Uterus (tissue), 4 donors: Measurements from ENCODE around the gene SLC44A5. TPM values are rescaled to one million over a fixed set of nuclear protein-coding genes. Genes with fewer than 3 reads are reported as not detected.
"Not testable (repeated sequence)": the region's sequence is repeated elsewhere in the genome, so short reads cannot be mapped to it uniquely, and the experiment has no call there.

ENCODE experiments used
- DNase-seq, 2 donors: peaks; one replicate each; pipeline ENCODE4 v3.0.0-alpha.2; 2019 to 2020
- H3K27ac ChIP-seq, 2 donors: fragments of 200-600 bp; sonication (generic); 1 replicate in 1 of 2; 2 replicates in 1 of 2; pipeline ENCODE4 v1.5.1; 2016 to 2018
- H3K27me3 ChIP-seq, 2 donors: fragments of 200-600 bp; sonication (generic); one replicate each; pipeline ENCODE4 v1.5.1; 2018 to 2019; ENCODE audit warnings: control low read depth in 1 of 2
- H3K36me3 ChIP-seq, 2 donors: fragments of 200-600 bp; sonication (generic); one replicate each; pipeline ENCODE4 v1.5.1; 2019; ENCODE audit warnings: control low read depth in 1 of 2
- H3K4me1 ChIP-seq, 2 donors: fragments of 200-600 bp; sonication (generic); one replicate each; pipeline ENCODE4 v1.5.1; 2018 to 2019; ENCODE audit warnings: control low read depth in 1 of 2
- H3K4me3 ChIP-seq, 2 donors: fragments of 200-600 bp; sonication (generic); 1 replicate in 1 of 2; 2 replicates in 1 of 2; pipeline ENCODE4 v1.5.1; 2018 to 2019; ENCODE audit warnings: mild to moderate bottlenecking in 1 of 2
- H3K9me3 ChIP-seq, 2 donors: fragments of 200-600 bp; sonication (generic); one replicate each; pipeline ENCODE4 v1.5.1; 2019; ENCODE audit warnings: control low read depth in 1 of 2
- POLR2A ChIP-seq, 2 donors: fragments of 450-650 bp; IDR thresholded peaks; one replicate each; pipeline ENCODE4 v1.6.1; 2016; ENCODE audit warnings: antibody characterized with exemption in 2 of 2, mild to moderate bottlenecking in 1 of 2, moderate library complexity in 1 of 2
- intact Hi-C: fragments of 100-400 bp; cut with DNase I; formaldehyde crosslinking; loops from one replicate; pipeline ENCODE4 v1.15.1; 2023; ENCODE audit warnings: low total_unique reads
- total RNA-seq, 4 donors: library from RNA; depleted of rRNA in 3 of 4; stranded (reverse); fragments of >200 nt in 3 of 4; gene quantifications; one replicate each; pipeline versions ENCODE4 v1.1.0 to v1.2.4, GENCODE V29; 2014 to 2023
- TF ChIP-seq, protein P1 (sequence below), 4 experiments: fragments of 200-600 bp in 2 of 4; fragments of 450-650 bp in 2 of 4; sonication (generic) in 2 of 4; IDR thresholded peaks; one replicate each; pipeline ENCODE4 v1.5.1; 2016 to 2019; ENCODE audit warnings: antibody characterized with exemption in 4 of 4, mild to moderate bottlenecking in 2 of 4, moderate library complexity in 1 of 4
- donor health status: DM: yes; HTN: yes; CAD: no.

SLC44A5 gene
- total RNA-seq, 4 donors from 2014 or later, result 1.6 to 5.5 (median 5.4) TPM; not detected in 1

DNA sequence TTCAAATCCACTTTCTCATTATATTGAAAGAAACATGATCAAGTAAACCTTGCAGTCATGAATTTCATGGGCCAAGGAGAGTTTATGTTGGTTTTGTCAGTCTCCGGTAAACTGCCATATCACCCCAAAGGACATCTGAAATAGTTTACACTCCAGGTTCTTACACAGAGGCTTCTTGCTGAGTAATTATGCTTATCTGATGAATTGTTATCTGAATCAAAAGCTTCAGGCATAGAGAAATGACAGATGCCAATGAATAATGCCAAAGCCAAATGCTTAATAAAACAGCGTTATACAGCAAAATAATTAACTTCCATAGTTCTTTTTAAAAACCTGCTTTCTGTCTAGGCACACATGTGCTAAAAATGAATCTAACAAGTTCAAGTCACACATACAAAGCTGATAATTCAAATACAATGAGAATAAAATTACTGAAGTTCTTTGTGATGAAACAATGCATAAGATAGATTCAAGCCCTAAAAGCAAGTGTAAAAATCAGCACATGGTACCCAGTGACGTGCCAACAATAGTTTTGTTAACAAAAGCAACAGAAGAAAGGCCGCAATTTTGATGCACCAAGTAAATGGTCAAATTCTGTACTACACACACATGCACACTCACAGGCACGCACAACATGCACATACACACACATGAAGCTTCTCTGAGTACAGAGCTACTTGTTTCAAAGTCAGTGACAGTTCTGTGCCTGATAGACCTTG lies 109.2 kb downstream of the SLC44A5 start:
- H3K36me3 ChIP-seq, result no peaks in the 10 kb centered on the region
- TF ChIP-seq, protein P1, sequence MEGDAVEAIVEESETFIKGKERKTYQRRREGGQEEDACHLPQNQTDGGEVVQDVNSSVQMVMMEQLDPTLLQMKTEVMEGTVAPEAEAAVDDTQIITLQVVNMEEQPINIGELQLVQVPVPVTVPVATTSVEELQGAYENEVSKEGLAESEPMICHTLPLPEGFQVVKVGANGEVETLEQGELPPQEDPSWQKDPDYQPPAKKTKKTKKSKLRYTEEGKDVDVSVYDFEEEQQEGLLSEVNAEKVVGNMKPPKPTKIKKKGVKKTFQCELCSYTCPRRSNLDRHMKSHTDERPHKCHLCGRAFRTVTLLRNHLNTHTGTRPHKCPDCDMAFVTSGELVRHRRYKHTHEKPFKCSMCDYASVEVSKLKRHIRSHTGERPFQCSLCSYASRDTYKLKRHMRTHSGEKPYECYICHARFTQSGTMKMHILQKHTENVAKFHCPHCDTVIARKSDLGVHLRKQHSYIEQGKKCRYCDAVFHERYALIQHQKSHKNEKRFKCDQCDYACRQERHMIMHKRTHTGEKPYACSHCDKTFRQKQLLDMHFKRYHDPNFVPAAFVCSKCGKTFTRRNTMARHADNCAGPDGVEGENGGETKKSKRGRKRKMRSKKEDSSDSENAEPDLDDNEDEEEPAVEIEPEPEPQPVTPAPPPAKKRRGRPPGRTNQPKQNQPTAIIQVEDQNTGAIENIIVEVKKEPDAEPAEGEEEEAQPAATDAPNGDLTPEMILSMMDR (IDR thresholded peaks at IDR 0.05), result no peak
- no peak for TF ChIP-seq POLR2A (IDR thresholded peaks at IDR 0.05)
- no peak overlapping the region for H3K4me3 ChIP-seq
- H3K27me3 ChIP-seq, result peaks cover 0 to 3% of the 10 kb centered on the region in 2 donors
- DNase-seq, result no peak
- no peak overlapping the region for H3K27ac ChIP-seq
- H3K9me3 ChIP-seq, result no peaks in the 10 kb centered on the region
- no peaks in the 10 kb centered on the region for H3K4me1 ChIP-seq
- intact Hi-C loops, result no loop called here

- Histone ChIP-seq H3K9me3 (no peaks in the 10 kb centered on the region), H3K4me3 (no peak overlapping the region)
- intact Hi-C loops, result no loop called here
Observed at GRCh38 chr1:75492011-75492410, 118.9 kb downstream of the SLC44A5 start.

DNA sequence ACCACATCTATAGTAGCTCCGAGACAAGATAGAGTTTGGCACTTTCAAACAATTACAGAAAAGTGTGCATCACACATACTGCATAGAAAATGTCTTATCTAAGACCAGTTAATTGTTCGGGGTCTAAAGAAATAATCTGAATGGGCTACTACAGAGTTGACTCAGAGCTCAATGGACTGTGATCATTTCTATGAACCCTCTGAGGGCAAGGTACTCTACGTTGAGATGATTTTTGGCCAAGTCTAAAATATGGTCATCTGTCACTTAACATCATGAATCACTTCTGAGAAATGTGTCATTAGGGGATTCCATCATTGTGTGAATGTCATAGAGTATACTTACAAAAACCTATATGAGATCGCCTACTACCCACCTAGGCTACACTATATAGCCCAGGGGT lies 123.5 kb downstream of the SLC44A5 start:
- TF ChIP-seq, protein P1 (IDR thresholded peaks at IDR 0.05), result no peak
- no peak for TF ChIP-seq POLR2A (IDR thresholded peaks at IDR 0.05)
- Histone ChIP-seq H3K4me1 (no peaks in the 10 kb centered on the region), H3K9me3 (no peaks in the 10 kb centered on the region), H3K4me3 (no peak overlapping the region), H3K36me3 (no peaks in the 10 kb centered on the region), H3K27ac (no peak overlapping the region), H3K27me3 (no peaks in the 10 kb centered on the region)
- DNase-seq, result no peak
- intact Hi-C loops, result no loop called here

More at GRCh38 chr1:75492011-75492410, 118.9 kb downstream of the SLC44A5 start:
- H3K27me3 ChIP-seq, result peaks cover 0 to 3% of the 10 kb centered on the region in 2 donors
- DNase-seq, result no peak
- TF ChIP-seq POLR2A (IDR thresholded peaks at IDR 0.05), result no peak
- TF ChIP-seq, protein P1 (IDR thresholded peaks at IDR 0.05), result no peak
- H3K27ac ChIP-seq, result no peak overlapping the region
- no peaks in the 10 kb centered on the region for H3K36me3 ChIP-seq
- H3K4me1 ChIP-seq, result no peaks in the 10 kb centered on the region

- no peak for TF ChIP-seq POLR2A (IDR thresholded peaks at IDR 0.05)
- TF ChIP-seq, protein P1 (IDR thresholded peaks at IDR 0.05), result no peak
Observed at GRCh38 chr1:75484789-75485188, 126.1 kb downstream of the SLC44A5 start.

GRCh38 chr1:75482951-75483350 lies 128.0 kb downstream of the SLC44A5 start:
- intact Hi-C loops, result no loop called here
- Histone ChIP-seq H3K27me3 (no peaks in the 10 kb centered on the region), H3K27ac (no peak overlapping the region), H3K36me3 (no peaks in the 10 kb centered on the region), H3K4me1 (no peaks in the 10 kb centered on the region), H3K4me3 (no peak overlapping the region), H3K9me3 (no peaks in the 10 kb centered on the region)
- TF ChIP-seq, protein P1 (IDR thresholded peaks at IDR 0.05), result no peak
- no peak for TF ChIP-seq POLR2A (IDR thresholded peaks at IDR 0.05)
- no peak for DNase-seq

More at GRCh38 chr1:75484789-75485188, 126.1 kb downstream of the SLC44A5 start:
- Histone ChIP-seq H3K4me1 (no peaks in the 10 kb centered on the region), H3K4me3 (no peak overlapping the region), H3K27ac (no peak overlapping the region), H3K36me3 (no peaks in the 10 kb centered on the region), H3K27me3 (no peaks in the 10 kb centered on the region), H3K9me3 (no peaks in the 10 kb centered on the region)
- intact Hi-C loops, result no loop called here
- no peak for DNase-seq

DNA sequence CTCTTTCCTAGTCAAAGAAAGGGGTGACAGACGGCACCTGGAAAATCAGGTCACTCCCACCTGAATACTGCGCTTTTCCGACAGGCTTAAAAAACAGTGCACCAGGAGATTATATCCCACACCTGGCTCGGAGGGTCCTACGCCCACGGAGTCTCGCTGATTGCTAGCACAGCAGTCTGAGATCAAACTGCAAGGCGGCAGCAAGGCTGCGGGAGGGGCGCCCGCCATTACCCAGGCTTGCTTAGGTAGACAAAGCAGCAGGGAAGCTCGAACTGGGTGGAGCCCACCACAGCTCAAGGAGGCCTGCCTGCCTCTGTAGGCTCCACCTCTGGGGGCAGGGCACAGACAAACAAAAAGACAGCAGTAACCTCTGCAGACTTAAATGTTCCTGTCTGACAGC lies 134.4 kb downstream of the SLC44A5 start:
- H3K4me3 ChIP-seq, H3K9me3 ChIP-seq, H3K27ac ChIP-seq, intact Hi-C loops, H3K27me3 ChIP-seq, H3K36me3 ChIP-seq, DNase-seq, H3K4me1 ChIP-seq: not testable (repeated sequence)
